GM12891 (cell line): ENCODE results near the gene TBCD.
A peak's percentile ranks its signal among the peaks of the same experiment; 100 is the strongest.

ENCODE experiments used
- DNase-seq: peaks from one replicate; pipeline ENCODE4 v3.0.0; 2011; ENCODE audit warnings: low spot score; ENCODE audit not compliant: insufficient read length
- FAIRE-seq: peaks from 2 replicates; lab custom pipeline; 2011; peaks lifted over from hg19 to GRCh38; lab: Jason Lieb, UNC
- PAX5 ChIP-seq: IDR thresholded peaks from 2 replicates; pipeline ENCODE4 v1.6.1; 2011; ENCODE audit warnings: low read length, moderate library complexity, mild to moderate bottlenecking; ENCODE audit not compliant: insufficient read depth, severe bottlenecking
- POLR2A ChIP-seq: IDR thresholded peaks from 2 replicates; pipeline ENCODE4 v1.6.1; 2011; ENCODE audit warnings: low read depth, low read length, control low read depth
- POLR2AphosphoS5 ChIP-seq: IDR thresholded peaks from 2 replicates; pipeline ENCODE4 v1.6.1; 2011; ENCODE audit warnings: low read depth, low read length, control low read depth
- POU2F2 ChIP-seq: IDR thresholded peaks from 2 replicates; pipeline ENCODE4 v1.6.1; 2011; ENCODE audit warnings: low read depth, mild to moderate bottlenecking, control low read depth, low read length, moderate library complexity
- SPI1 ChIP-seq: IDR thresholded peaks from 2 replicates; pipeline ENCODE4 v1.6.1; 2011; ENCODE audit warnings: low read depth, low read length, control low read depth
- TAF1 ChIP-seq: IDR thresholded peaks from 2 replicates; pipeline ENCODE4 v1.6.1; 2011; ENCODE audit warnings: low read depth, low read length, control low read depth

TBCD gene

DNA sequence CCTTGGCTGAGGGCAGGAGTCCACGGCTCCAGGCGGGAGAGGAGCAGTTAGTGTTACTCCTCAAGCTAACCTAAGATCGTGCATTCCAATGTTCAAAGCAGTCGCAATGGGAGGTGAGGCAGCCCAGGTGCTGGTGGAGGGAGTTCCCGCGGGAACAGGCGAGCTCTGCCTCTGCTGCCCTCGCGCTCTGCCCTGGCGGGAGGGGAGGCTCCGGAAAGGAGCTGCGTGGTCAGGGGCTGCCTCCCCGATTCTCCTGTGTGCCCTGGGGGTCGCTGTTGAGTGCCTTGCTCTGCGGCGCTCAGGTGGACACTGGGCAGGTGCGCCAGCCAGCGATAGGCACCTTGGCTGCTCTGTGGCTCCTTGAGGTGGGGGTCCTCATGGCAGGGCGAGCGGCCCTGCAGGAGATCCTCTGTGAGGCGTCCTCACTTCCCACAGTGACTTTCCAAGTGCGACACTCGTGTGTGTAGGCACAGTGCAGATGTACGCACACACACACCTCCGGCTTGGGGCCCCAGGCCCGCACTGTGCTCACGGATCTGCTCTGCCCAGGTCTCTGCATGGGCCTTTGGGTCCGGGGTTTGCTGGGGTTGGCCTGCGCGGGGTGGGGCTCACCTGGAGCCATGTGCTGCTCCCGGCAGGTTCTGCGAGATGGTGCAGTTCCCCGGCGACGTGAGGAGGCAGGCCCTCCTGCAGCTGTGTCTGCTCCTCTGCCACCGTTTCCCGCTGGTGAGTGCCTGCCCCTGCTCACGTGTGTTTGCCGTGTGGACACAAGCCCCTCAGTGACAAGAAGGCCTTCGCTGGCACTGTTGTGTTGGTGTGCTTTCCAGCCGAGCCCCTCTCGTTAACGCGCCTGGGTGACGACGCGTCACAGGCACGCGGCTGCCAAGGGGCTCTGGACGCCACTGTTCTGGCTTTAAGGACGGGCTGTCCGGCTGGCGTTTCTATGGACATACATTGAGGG lies 185.8 kb downstream of the TBCD start:
- DNase-seq, result no peak
- FAIRE-seq, result no peak
- TF ChIP-seq POU2F2 (no peak), PAX5 (no peak), POLR2A (no peak), TAF1 (no peak), POLR2AphosphoS5 (no peak), SPI1 (no peak)

- no peak for TF ChIP-seq TAF1
- no peak for TF ChIP-seq POLR2AphosphoS5
- TF ChIP-seq POLR2A, result no peak
- TF ChIP-seq SPI1, result no peak
- no peak for TF ChIP-seq PAX5
- no peak for TF ChIP-seq POU2F2
- DNase-seq, result no peak
- FAIRE-seq, result no peak
Observed at GRCh38 chr17:82938486-82938872, 186.6 kb downstream of the TBCD start.

DNA sequence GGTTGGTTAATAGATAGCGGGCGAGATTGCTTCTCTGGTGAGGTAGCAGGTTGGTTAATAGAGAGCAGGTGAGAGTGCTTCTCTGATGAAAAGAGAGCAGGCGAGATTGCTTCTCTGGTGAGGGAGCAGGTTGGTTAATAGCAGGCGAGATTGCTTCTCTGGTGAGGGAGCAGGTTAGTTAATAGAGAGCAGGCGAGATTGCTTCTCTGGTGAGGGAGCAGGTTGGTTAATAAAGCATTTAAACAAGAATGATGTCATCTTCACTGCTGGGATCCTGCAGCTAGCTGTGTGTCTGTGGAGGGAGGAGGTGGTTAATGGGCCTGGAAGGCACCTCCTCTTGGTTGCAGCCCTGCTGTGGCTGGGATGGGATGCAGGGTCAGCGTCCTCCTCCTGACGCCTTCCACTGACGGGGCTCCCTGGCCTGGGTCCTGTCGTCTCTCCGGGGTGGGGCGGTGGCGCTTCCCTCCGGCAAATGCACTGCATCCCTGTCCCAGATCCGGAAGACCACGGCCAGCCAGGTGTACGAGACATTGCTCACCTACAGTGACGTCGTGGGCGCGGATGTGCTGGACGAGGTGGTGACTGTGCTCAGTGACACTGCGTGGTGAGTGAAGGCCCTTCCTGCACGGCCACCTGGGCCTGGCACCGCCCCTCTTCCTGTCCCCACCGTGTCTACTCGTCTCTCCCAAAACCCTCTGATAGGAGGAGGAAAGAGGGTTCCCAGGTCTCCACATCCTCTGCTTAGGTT lies 187.2 kb downstream of the TBCD start:
- TF ChIP-seq PAX5, result no peak
- no peak for TF ChIP-seq TAF1
- TF ChIP-seq POLR2AphosphoS5, result no peak
- no peak for TF ChIP-seq POLR2A
- TF ChIP-seq SPI1, result no peak
- no peak for TF ChIP-seq POU2F2
- no peak for DNase-seq
- peak; percentile 56 for FAIRE-seq

GRCh38 chr17:82939621-82940135 lies 187.8 kb downstream of the TBCD start:
- no peak for TF ChIP-seq POLR2A
- no peak for TF ChIP-seq TAF1
- no peak for TF ChIP-seq POU2F2
- no peak for TF ChIP-seq SPI1
- TF ChIP-seq PAX5, result no peak
- no peak for TF ChIP-seq POLR2AphosphoS5
- FAIRE-seq (no peak), DNase-seq (no peak)

DNA sequence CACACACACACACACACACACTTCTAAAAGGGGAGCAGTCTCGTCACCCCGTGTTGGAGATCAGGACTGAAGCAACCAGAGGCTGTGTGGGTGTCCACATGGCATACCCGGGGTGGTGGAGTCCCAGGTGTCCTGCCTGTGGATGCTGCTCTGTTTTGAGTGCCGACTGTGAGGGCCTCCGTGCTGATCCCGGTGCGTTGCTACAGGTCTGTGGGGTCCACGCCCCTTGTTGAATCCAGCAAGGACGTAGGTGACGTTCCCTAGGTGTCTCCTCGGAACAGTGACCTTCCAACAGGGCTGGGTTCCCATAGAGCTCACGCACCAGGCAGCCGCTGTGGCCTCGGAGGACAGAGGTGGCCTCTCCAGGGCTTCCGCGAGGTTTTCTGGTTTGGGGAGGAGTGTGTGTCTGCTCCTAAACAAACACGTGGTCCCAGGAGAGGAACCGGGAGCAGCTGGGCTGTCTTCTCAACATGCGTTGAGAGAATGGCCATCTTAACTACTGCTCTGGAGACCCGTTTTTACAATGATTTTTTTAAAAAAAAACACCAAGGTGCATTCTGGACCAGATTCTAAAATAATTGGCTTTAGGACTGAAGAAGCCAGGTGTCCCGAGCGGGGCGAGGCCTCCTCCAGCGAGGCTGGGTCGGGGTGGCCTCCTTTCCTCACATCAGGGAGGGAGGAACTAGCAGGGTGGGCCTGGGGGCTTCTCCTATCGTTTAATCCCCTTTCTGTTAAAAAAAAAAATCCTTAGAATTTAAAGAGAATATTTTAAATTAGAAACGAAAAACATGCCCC lies 188.6 kb downstream of the TBCD start:
- FAIRE-seq (no peak), DNase-seq (no peak)
- TF ChIP-seq SPI1, result no peak
- no peak for TF ChIP-seq POU2F2
- TF ChIP-seq TAF1, result no peak
- no peak for TF ChIP-seq PAX5
- TF ChIP-seq POLR2A, result no peak
- TF ChIP-seq POLR2AphosphoS5, result no peak

DNA sequence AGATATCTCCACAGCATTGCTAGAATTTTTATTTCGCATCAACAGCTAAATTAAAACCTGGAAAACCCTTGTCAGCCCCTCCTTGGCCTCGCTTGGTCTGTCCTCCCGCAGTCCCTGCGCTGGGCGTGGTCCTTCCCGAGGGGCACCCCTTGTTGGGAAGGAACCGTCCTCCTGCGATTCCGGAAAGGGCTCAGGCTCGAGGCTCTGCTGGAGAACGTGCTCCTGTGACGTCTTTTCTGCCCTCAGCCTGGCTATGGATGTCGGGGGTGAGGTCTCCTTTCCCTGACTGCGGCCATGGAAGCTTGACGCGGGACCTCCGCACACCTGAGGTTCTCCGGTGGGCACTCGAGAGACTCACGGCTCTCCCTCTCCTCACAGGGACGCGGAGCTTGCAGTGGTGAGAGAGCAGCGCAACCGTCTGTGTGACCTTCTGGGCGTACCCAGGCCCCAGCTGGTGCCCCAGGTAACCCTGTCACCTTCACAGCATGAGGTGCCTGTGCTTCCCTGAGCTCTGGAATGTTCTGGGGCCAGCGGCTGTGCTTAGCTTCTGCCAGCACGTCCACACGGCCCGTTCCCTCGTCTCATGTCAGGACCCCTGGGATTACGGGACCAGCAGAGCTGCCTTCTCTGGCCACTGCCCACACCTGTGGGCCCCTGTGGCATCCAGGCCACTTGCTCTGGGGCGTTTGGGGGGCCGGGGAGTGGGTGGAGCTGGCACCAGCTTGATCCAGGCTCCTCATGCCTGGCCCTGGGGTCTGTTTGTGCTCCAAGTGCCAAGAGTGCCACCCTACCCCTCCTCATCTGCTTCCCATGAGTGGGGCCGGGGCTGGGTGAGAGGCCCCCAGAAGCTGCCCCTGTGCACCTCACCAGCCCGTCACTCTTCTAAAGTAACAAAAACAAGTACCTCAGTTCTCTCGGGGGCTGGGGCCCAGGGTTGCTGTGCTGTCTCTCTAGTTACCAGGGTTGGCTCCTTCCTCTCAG lies 189.4 kb downstream of the TBCD start:
- FAIRE-seq (no peak), DNase-seq (no peak)
- TF ChIP-seq TAF1 (no peak), POU2F2 (no peak), POLR2A (no peak), PAX5 (no peak), SPI1 (no peak), POLR2AphosphoS5 (no peak)

DNA sequence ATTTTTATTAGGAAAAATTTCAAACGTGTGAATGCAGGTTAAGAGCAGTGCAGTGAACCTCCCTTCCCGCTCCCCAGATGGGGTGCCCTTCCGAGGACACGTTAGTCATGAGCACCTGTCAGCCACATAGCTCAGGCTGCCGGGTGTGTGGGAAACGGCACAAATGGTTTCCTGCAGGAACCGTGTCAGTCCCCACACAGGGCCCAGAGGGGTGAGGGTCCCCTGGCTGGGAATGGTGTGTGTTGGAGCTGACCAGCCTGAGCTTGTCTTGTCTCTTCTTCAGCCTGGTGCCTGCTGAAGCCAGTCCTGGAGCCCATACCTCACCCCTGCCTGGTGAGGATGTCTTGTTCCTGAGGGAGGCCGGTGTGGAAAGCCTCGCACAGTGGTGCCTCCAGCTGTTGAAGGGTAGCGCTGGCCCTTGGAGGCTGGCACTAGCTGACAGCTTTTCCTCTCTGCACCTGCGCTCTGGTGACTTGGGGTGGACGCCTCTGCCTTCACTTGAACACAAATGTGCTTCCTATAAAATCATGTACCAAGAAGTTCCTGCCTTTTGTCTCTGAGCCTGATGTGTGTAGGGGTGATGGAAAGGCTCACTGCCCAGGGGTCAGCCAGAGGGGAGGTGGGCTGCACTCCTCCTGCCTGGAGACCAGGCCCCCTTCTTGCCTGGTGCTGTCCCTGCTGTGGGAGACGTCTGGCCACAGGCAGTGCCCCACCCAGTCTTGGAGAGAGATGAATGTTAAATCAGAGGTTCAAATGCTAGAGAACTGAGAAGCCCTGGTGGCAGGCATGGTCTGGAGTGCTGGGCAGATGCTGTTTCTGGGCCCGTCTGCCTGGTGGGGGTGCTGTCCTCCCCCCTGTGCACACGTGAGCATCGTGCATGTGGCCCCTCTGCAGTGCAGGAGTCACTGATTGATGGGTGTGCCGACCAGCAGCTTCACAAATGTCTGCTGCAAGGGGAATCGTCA lies 190.6 kb downstream of the TBCD start:
- TF ChIP-seq POLR2AphosphoS5, result no peak
- TF ChIP-seq SPI1, result no peak
- no peak for TF ChIP-seq POU2F2
- TF ChIP-seq POLR2A, result no peak
- no peak for TF ChIP-seq PAX5
- TF ChIP-seq TAF1, result no peak
- FAIRE-seq (no peak), DNase-seq (no peak)
